BJ (cell line): ENCODE data around the gene ALG12. TPM values are rescaled to one million over a fixed set of nuclear protein-coding genes. Genes with fewer than 3 reads are reported as not detected.

Source experiments
- CTCF ChIA-PET: fragments of 350-600 bp; formaldehyde crosslinking; extraction: SDS; loops from one replicate; lab custom pipeline; 2021; ENCODE audit warnings: antibody characterized with exemption, inconsistent platforms; lab: Yijun Ruan, JAX
- POLR2A ChIA-PET: fragments of 300-600 bp; sonication (Branson Sonifier 250); formaldehyde crosslinking; extraction: SDS; loops from one replicate; lab custom pipeline; 2021; ENCODE audit warnings: antibody characterized with exemption; lab: Charles Lee
- DNase-seq: peaks from one replicate; pipeline ENCODE4 v3.0.0-alpha.2; 2011; ENCODE audit warnings: low read depth
- H3K27me3 ChIP-seq: 2 replicates; pipeline ENCODE4 v1.6.0; 2011; ENCODE audit warnings: low read length; ENCODE audit not compliant: control insufficient read depth, insufficient read depth
- H3K36me3 ChIP-seq: 2 replicates; pipeline ENCODE4 v1.5.1; 2011; ENCODE audit warnings: low read length; ENCODE audit not compliant: control insufficient read depth, insufficient read depth
- H3K4me3 ChIP-seq: 2 replicates; pipeline ENCODE4 v1.5.1; 2011; ENCODE audit warnings: low read depth, mild to moderate bottlenecking, control low read depth, low read length
- polyA plus RNA-seq: library from polyadenylated mRNA; depleted of rRNA; stranded (reverse); fragments of >200 nt; gene quantifications from 2 replicates; pipeline ENCODE4 v1.2.3, GENCODE V29; 2011
- TF ChIP-seq, protein P1 (sequence below): IDR thresholded peaks from 2 replicates; pipeline ENCODE4 v1.5.1; 2011; ENCODE audit warnings: low read depth, mild to moderate bottlenecking, control low read depth, inconsistent platforms, low read length, moderate library complexity; ENCODE audit not compliant: insufficient read depth

ALG12 gene
- polyA plus RNA-seq, 1 experiment, result 7.9 TPM

DNA sequence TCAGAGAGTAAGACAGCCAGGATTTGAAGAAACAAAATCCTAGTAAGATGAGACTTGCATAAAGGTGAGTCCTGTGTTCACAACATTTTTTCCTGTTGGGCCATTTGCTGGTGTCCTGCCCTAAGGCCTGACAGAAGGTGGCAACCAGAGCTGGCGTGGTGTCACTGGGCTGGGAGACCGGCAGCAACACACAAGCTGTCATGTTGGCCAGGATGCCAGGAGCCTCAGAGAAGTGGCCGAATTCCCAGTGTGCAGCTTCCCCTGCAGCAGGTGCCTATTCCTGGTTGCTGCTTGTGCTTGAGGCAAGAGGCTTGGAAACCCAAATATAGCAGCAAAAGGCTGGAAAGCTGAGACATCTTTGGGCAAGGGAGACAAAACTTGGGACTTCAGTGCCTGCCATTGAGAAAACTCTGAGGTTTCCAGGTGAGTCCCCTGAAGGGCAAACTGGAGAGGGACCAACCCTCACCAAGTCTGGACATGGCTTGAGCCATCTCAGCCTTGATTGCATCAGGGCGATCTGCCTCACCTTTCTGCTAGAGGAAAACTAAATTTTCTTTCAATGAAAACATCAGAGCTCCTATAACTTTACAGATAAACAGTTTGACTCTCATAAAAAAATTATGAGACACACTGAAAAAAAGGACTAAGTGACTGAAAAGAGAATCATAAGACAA is 25.9 kb downstream of the ALG12 start:
- no peak for DNase-seq
- Histone ChIP-seq H3K4me3 (no peak overlapping the region), H3K27me3 (no peaks in the 10 kb centered on the region), H3K36me3 (peaks cover 7% of the 10 kb centered on the region)
- POLR2A ChIA-PET, result no interaction called here
- TF ChIP-seq, protein P1, sequence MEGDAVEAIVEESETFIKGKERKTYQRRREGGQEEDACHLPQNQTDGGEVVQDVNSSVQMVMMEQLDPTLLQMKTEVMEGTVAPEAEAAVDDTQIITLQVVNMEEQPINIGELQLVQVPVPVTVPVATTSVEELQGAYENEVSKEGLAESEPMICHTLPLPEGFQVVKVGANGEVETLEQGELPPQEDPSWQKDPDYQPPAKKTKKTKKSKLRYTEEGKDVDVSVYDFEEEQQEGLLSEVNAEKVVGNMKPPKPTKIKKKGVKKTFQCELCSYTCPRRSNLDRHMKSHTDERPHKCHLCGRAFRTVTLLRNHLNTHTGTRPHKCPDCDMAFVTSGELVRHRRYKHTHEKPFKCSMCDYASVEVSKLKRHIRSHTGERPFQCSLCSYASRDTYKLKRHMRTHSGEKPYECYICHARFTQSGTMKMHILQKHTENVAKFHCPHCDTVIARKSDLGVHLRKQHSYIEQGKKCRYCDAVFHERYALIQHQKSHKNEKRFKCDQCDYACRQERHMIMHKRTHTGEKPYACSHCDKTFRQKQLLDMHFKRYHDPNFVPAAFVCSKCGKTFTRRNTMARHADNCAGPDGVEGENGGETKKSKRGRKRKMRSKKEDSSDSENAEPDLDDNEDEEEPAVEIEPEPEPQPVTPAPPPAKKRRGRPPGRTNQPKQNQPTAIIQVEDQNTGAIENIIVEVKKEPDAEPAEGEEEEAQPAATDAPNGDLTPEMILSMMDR, result no peak
- CTCF ChIA-PET, result interaction anchor here (1.3 kb wide), 1 partner anchor 11 kb away, joined by 3 read pairs; no protein-coding TSS in a partner anchor

DNA sequence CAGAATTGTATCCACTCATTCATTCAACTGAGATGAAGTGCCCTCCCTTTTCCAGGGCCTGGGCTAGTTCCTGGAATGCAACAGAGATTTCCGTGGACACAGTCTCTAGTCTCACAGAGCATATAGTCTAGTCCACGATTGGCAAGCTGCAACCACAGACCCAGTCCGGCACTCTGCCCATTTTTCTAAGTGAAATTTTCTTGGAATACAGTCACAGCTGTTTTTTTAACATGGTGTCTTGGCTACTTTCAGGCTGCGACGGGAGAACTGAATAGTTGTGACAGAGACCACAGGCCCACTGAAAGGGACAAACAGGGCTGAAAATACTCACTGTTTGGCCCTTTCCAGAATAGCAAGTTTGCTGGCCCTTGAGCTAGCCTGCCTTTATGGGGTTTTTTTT is 29.2 kb downstream of the ALG12 start:
- TF ChIP-seq, protein P1, result no peak
- DNase-seq, result no peak
- Histone ChIP-seq H3K36me3 (peaks cover 26% of the 10 kb centered on the region), H3K4me3 (no peak overlapping the region), H3K27me3 (no peaks in the 10 kb centered on the region)
- CTCF ChIA-PET, result no interaction called here
- POLR2A ChIA-PET, result no interaction called here

GRCh38 chr22:49887702-49888101 is 30.5 kb downstream of the ALG12 start:
- Histone ChIP-seq H3K36me3 (peaks cover 29% of the 10 kb centered on the region), H3K4me3 (no peak overlapping the region), H3K27me3 (no peaks in the 10 kb centered on the region)
- ChIA-PET POLR2A (no interaction called here), CTCF (no interaction called here)
- TF ChIP-seq, protein P1, result no peak
- no peak for DNase-seq

- TF ChIP-seq, protein P1, result no peak
- ChIA-PET CTCF (no interaction called here), POLR2A (interaction anchor here (0.6 kb wide), 1 partner anchor 14 kb away, joined by 3 read pairs; no protein-coding TSS in a partner anchor)
- no peaks in the 10 kb centered on the region for H3K27me3 ChIP-seq
- no peak for DNase-seq
- no peak overlapping the region for H3K4me3 ChIP-seq
- peaks cover 26% of the 10 kb centered on the region for H3K36me3 ChIP-seq
Measured at GRCh38 chr22:49887064-49887451, 31.2 kb downstream of the ALG12 start.

DNA sequence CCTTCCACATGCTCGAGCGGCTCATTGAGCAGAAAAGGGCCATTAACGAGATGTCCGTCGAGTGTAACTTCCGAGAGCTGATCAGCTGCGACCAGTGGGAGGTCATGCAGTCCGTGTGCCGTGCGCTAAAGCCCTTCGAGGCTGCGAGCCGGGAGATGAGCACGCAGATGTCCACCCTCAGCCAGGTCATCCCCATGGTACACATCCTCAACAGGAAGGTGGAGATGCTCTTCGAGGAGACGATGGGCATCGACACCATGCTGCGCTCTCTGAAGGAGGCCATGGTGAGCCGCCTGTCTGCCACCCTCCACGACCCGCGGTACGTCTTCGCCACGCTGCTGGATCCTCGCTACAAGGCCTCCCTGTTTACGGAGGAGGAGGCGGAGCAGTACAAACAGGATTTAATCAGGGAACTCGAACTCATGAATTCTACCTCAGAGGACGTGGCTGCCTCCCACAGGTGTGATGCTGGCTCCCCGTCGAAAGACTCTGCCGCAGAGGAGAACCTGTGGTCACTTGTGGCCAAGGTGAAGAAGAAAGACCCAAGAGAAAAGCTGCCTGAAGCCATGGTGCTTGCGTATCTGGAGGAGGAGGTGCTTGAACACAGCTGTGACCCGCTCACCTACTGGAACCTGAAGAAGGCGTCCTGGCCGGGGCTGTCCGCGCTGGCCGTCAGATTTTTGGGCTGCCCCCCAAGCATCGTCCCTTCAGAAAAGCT is 31.7 kb downstream of the ALG12 start:
- H3K27me3 ChIP-seq, result no peaks in the 10 kb centered on the region
- POLR2A ChIA-PET, result interaction anchor here (0.6 kb wide), 1 partner anchor 14 kb away, joined by 3 read pairs; no protein-coding TSS in a partner anchor
- TF ChIP-seq, protein P1, result no peak
- peaks cover 26% of the 10 kb centered on the region for H3K36me3 ChIP-seq
- no peak overlapping the region for H3K4me3 ChIP-seq
- no peak for DNase-seq
- CTCF ChIA-PET, result no interaction called here
